AG04449 (cell line): ENCODE results near the gene CRELD2.

ENCODE experiments used
- CTCF ChIA-PET: fragments of 350-600 bp; formaldehyde crosslinking; extraction: SDS; loops from one replicate; lab custom pipeline; 2021; ENCODE audit warnings: antibody characterized with exemption; lab: Yijun Ruan, JAX
- POLR2A ChIA-PET: fragments of 400-600, 350-600 bp; formaldehyde crosslinking; extraction: SDS; loops from one replicate; lab custom pipeline; 2020; ENCODE audit warnings: antibody characterized with exemption, inconsistent platforms; lab: Yijun Ruan, JAX
- DNase-seq: peaks from one replicate; pipeline ENCODE4 v3.0.0-alpha.2; 2010; ENCODE audit warnings: low read depth, low spot score
- H3K4me3 ChIP-seq: 2 replicates; pipeline ENCODE4 v1.5.1; 2011; ENCODE audit warnings: low read depth, mild to moderate bottlenecking, control low read depth, low read length
- CTCF ChIP-seq: IDR thresholded peaks from one replicate; pipeline ENCODE4 v1.5.1; 2011; ENCODE audit warnings: mild to moderate bottlenecking, moderate library complexity, low read length, control low read depth, inconsistent platforms; ENCODE audit not compliant: insufficient read depth; ENCODE audit errors: missing control alignments

CRELD2 gene

DNA sequence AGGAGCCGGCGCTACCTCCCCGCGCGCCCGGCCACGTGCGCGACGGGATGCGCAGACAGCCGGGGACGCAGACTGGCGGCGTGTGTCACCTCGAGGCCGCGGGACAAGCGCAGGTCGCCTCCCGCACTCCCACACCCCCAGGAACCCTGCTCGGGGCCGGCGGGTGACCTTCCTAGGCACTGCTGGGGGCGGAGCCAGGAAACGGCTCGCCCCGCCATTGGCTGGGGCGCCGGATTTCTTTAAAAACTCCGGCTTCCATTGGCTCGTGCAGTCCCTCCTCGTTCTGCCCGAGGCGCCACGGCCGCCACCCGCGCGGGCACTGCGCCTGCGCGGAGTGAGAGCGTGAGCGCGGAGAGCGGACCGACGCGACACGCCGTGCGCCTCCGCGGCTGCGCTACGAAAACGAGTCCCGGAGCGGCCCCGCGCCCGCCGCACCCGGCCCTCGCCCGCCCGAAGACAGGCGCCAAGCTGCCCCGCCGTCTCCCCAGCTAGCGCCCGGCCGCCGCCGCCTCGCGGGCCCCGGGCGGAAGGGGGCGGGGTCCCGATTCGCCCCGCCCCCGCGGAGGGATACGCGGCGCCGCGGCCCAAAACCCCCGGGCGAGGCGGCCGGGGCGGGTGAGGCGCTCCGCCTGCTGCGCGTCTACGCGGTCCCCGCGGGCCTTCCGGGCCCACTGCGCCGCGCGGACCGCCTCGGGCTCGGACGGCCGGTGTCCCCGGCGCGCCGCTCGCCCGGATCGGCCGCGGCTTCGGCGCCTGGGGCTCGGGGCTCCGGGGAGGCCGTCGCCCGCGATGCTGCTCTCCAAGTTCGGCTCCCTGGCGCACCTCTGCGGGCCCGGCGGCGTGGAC lies 41.9 kb downstream of the CRELD2 start, which contains the start of gene PIM3:
PIM3 (plus strand) TSS at position 614 of the 846 bp plus-strand sequence; CDS start at position 790, 176 bp downstream.
- TF ChIP-seq CTCF, result no peak
- DNase-seq, result peak; percentile 52
- peak within 1 kb of the TSS; percentile 79 for H3K4me3 ChIP-seq
- POLR2A ChIA-PET, result interaction anchor here (1.1 to 3.8 kb wide), 4 partner anchors 8 to 70 kb away, joined by 3 to 21 read pairs (median 4); no protein-coding TSS in a partner anchor
- CTCF ChIA-PET, result no interaction called here

DNA sequence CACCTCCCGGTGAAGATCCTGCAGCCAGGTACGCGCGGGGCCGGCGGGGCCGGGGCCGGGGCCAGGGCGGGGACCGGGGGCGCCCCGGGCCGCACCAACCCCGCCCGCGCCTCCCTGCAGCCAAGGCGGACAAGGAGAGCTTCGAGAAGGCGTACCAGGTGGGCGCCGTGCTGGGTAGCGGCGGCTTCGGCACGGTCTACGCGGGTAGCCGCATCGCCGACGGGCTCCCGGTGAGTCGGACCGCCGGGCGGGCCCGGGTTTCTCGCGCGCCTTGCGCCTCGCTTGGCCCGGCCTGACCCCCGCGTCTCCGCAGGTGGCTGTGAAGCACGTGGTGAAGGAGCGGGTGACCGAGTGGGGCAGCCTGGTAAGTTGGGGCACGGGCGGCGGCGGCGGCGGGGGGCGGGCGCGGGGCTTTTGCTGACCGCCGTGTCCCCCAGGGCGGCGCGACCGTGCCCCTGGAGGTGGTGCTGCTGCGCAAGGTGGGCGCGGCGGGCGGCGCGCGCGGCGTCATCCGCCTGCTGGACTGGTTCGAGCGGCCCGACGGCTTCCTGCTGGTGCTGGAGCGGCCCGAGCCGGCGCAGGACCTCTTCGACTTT lies 42.7 kb downstream of the CRELD2 start:
- H3K4me3 ChIP-seq, result peak overlapping the region; percentile 79
- ChIA-PET CTCF (no interaction called here), POLR2A (interaction anchor here (1.1 to 3.8 kb wide), 4 partner anchors 9 to 69 kb away, joined by 3 to 21 read pairs (median 4); no protein-coding TSS in a partner anchor)
- no peak for DNase-seq
- TF ChIP-seq CTCF, result no peak

GRCh38 chr22:49961601-49962011 lies 43.2 kb downstream of the CRELD2 start:
- peak overlapping the region; percentile 79 for H3K4me3 ChIP-seq
- CTCF ChIA-PET, result no interaction called here
- no peak for TF ChIP-seq CTCF
- POLR2A ChIA-PET, result interaction anchor here (1.0 to 3.8 kb wide), 2 partner anchors 9 kb away, joined by 6 to 21 read pairs; no protein-coding TSS in a partner anchor
- DNase-seq, result no peak

DNA sequence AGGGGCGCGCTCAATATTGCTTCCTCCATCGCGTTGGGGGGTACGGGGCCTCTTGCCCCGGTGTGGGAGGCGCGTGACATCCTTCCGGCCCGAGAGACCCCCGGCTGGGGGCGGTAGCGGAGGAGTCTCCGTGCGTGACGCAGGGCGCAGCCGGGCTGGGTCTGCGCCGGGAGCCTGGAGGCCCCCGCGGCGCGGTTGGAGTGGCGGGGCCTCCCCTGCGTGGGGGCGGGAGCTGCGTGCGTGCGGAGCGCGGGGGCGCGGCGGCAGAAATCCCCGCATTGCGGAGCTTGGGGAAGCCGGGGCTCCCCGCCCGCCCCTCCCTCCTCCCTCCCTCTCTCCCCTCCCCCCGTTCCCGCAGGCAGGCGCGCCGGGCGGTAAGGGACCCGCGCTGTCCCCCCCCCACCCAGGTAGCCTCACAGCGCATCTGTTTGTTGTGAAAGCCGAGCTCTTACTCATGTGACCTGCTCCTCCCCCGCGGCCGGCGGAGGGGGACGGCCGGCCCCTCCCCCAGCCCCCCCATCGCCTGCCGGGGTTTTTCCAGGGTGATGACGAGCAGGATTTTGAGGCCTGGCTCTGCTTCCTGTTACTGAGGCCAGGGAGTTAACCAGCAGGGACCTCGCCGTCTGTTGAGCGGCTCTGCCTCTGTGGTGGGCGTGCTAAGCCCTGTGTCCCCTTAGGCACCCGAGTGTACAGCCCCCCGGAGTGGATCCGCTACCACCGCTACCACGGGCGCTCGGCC lies 43.7 kb downstream of the CRELD2 start:
- peak overlapping the region; percentile 79 for H3K4me3 ChIP-seq
- TF ChIP-seq CTCF, result no peak
- CTCF ChIA-PET, result no interaction called here
- no peak for DNase-seq
- POLR2A ChIA-PET, result interaction anchor here (0.7 to 3.8 kb wide), 3 partner anchors 9 to 15 kb away, joined by 3 to 21 read pairs (median 6); no protein-coding TSS in a partner anchor

DNA sequence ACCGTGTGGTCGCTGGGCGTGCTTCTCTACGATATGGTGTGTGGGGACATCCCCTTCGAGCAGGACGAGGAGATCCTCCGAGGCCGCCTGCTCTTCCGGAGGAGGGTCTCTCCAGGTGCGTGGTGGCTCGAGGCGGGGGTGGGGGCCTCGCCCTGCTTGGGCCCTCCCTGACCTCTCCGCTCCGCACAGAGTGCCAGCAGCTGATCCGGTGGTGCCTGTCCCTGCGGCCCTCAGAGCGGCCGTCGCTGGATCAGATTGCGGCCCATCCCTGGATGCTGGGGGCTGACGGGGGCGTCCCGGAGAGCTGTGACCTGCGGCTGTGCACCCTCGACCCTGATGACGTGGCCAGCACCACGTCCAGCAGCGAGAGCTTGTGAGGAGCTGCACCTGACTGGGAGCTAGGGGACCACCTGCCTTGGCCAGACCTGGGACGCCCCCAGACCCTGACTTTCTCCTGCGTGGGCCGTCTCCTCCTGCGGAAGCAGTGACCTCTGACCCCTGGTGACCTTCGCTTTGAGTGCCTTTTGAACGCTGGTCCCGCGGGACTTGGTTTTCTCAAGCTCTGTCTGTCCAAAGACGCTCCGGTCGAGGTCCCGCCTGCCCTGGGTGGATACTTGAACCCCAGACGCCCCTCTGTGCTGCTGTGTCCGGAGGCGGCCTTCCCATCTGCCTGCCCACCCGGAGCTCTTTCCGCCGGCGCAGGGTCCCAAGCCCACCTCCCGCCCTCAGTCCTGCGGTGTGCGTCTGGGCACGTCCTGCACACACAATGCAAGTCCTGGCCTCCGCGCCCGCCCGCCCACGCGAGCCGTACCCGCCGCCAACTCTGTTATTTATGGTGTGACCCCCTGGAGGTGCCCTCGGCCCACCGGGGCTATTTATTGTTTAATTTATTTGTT lies 44.6 kb downstream of the CRELD2 start:
- POLR2A ChIA-PET, result interaction anchor here (0.7 to 3.8 kb wide), 3 partner anchors 8 to 16 kb away, joined by 3 to 21 read pairs (median 6); no protein-coding TSS in a partner anchor
- CTCF ChIA-PET, result no interaction called here
- DNase-seq, result no peak
- peak overlapping the region; percentile 79 for H3K4me3 ChIP-seq
- no peak for TF ChIP-seq CTCF
